H1 (cell line): Measurements from ENCODE around the gene PPID. TPM values are rescaled to one million over a fixed set of nuclear protein-coding genes. Genes with fewer than 3 reads are reported as not detected.
A peak's percentile ranks its signal among the peaks of the same experiment; 100 is the strongest.

ENCODE experiments used
- CTCF ChIA-PET: fragments of 300-600 bp; sonication (Branson Sonifier 250); formaldehyde crosslinking; loops from one replicate; lab custom pipeline; 2021; ENCODE audit not compliant: partially characterized antibody; lab: Charles Lee
- POLR2A ChIA-PET: fragments of 300-600 bp; sonication (Branson Sonifier 250); formaldehyde crosslinking; loops from one replicate; lab custom pipeline; 2021; ENCODE audit warnings: inconsistent platforms; ENCODE audit not compliant: partially characterized antibody; lab: Charles Lee
- DNase-seq, 2 experiments: peaks; one replicate each; pipeline versions ENCODE4 v3.0.0 to v3.0.0-alpha.2; 2010 to 2022; ENCODE audit warnings: low spot score in 2 of 2, low read depth in 1 of 2, mixed read lengths in 1 of 2
- FAIRE-seq: peaks from 2 replicates; lab custom pipeline; 2011; peaks lifted over from hg19 to GRCh38; lab: Jason Lieb, UNC
- H2AFZ ChIP-seq: 2 replicates; pipeline ENCODE4 v1.8.1; 2012; ENCODE audit warnings: low read length, inconsistent platforms
- H2AK5ac ChIP-seq: 2 replicates; pipeline ENCODE4 v1.6.1; 2013; ENCODE audit warnings: low read depth, low read length
- H2BK120ac ChIP-seq: replicated peaks from 2 replicates; pipeline ENCODE3; 2013; ENCODE audit warnings: low read depth, low read length, inconsistent platforms
- H2BK12ac ChIP-seq: 2 replicates; pipeline ENCODE4 v1.6.1; 2013; ENCODE audit warnings: low read depth, low read length
- H2BK15ac ChIP-seq: 2 replicates; pipeline ENCODE4 v1.6.1; 2013; ENCODE audit warnings: low read length
- H2BK20ac ChIP-seq: 2 replicates; pipeline ENCODE4 v1.6.1; 2013; ENCODE audit warnings: low read length
- H2BK5ac ChIP-seq: 2 replicates; pipeline ENCODE4 v1.6.1; 2013; ENCODE audit warnings: low read depth, low read length
- H3K14ac ChIP-seq: 2 replicates; pipeline ENCODE4 v1.6.1; 2013; ENCODE audit warnings: inconsistent platforms; ENCODE audit not compliant: insufficient read length
- H3K18ac ChIP-seq: 2 replicates; pipeline ENCODE4 v1.6.1; 2013; ENCODE audit warnings: low read length; ENCODE audit errors: extremely low read depth
- H3K23ac ChIP-seq: 2 replicates; pipeline ENCODE4 v1.6.1; 2013; ENCODE audit warnings: inconsistent platforms; ENCODE audit not compliant: insufficient read length
- H3K23me2 ChIP-seq: 2 replicates; pipeline ENCODE4 v1.6.1; 2013; ENCODE audit warnings: low read depth, low read length
- H3K27ac ChIP-seq: 2 replicates; pipeline ENCODE4 v1.6.1; 2011; ENCODE audit warnings: low read depth, low read length, inconsistent platforms
- H3K27me3 ChIP-seq, 4 experiments: replicated peaks in 1 of 4; 1 replicate in 1 of 4; 2 replicates in 3 of 4; pipeline versions ENCODE4 v1.6.1 to v1.8.1; 2011 to 2013; ENCODE audit warnings: low read length in 3 of 4, mild to moderate bottlenecking in 3 of 4, inconsistent platforms in 2 of 4, mixed read lengths in 2 of 4, moderate library complexity in 1 of 4; ENCODE audit not compliant: control insufficient read depth in 3 of 4, insufficient read depth in 3 of 4; ENCODE audit errors: extremely low read depth in 1 of 4
- H3K36me3 ChIP-seq, 4 experiments: 2 replicates each; pipeline versions ENCODE4 v1.6.1 to v1.8.1; 2011 to 2013; ENCODE audit warnings: mild to moderate bottlenecking in 4 of 4, low read length in 3 of 4, moderate library complexity in 2 of 4, control low read depth in 1 of 4, inconsistent platforms in 1 of 4; ENCODE audit not compliant: insufficient read depth in 4 of 4, control insufficient read depth in 2 of 4
- H3K4ac ChIP-seq: replicated peaks from 2 replicates; pipeline ENCODE3; 2013; ENCODE audit warnings: low read length, low read depth, mixed read lengths, inconsistent platforms; ENCODE audit not compliant: insufficient read length
- H3K4me1 ChIP-seq, 4 experiments: replicated peaks in 1 of 4; 1 replicate in 1 of 4; 2 replicates in 3 of 4; pipeline versions ENCODE4 v1.6.1 to v1.8.1; 2011 to 2013; ENCODE audit warnings: low read length in 3 of 4, inconsistent platforms in 2 of 4, mixed read lengths in 1 of 4; ENCODE audit not compliant: insufficient read depth in 4 of 4, control insufficient read depth in 3 of 4
- H3K4me2 ChIP-seq, 2 experiments: 2 replicates each; pipeline versions ENCODE4 v1.6.1 to v1.8.1; 2011 to 2013; ENCODE audit warnings: low read depth in 2 of 2, low read length in 2 of 2, control low read depth in 1 of 2, inconsistent platforms in 1 of 2, mild to moderate bottlenecking in 1 of 2; ENCODE audit not compliant: insufficient read depth in 1 of 2
- H3K4me3 ChIP-seq, 4 experiments: fragments of 200-600, 300-600 bp in 1 of 4; sonication (generic), shearing (Covaris generic), sonication (Bioruptor Twin) in 1 of 4; 2 replicates each; pipeline versions ENCODE4 v1.5.1 to v1.8.1; 2011 to 2016; ENCODE audit warnings: low read length in 4 of 4, low read depth in 3 of 4, control low read depth in 2 of 4, inconsistent platforms in 2 of 4, mild to moderate bottlenecking in 2 of 4, mixed read lengths in 1 of 4, moderate library complexity in 1 of 4; ENCODE audit not compliant: insufficient read depth in 2 of 4; ENCODE audit errors: extremely low read depth in 1 of 4
- H3K56ac ChIP-seq: replicated peaks from 2 replicates; pipeline ENCODE3; 2013; ENCODE audit warnings: low read depth, mild to moderate bottlenecking, mixed read lengths, low read length, inconsistent platforms; ENCODE audit not compliant: insufficient read length
- H3K79me1 ChIP-seq: 2 replicates; pipeline ENCODE4 v1.6.1; 2013; ENCODE audit warnings: low read depth, low read length, control low read depth
- H3K79me2 ChIP-seq, 2 experiments: 2 replicates each; pipeline versions ENCODE4 v1.6.1 to v1.8.1; 2012 to 2013; ENCODE audit warnings: low read length in 2 of 2, mild to moderate bottlenecking in 2 of 2, inconsistent platforms in 1 of 2; ENCODE audit not compliant: insufficient read depth in 2 of 2, control insufficient read depth in 1 of 2
- H3K9ac ChIP-seq, 4 experiments: replicated peaks in 1 of 4; 1 replicate in 1 of 4; 2 replicates in 3 of 4; pipeline versions ENCODE4 v1.6.1 to v1.8.1; 2011 to 2013; ENCODE audit warnings: low read depth in 3 of 4, low read length in 3 of 4, control low read depth in 2 of 4, mild to moderate bottlenecking in 2 of 4, moderate library complexity in 2 of 4, inconsistent platforms in 1 of 4; ENCODE audit errors: extremely low read depth in 1 of 4
- H3K9me3 ChIP-seq, 2 experiments: 2 replicates each; pipeline versions ENCODE4 v1.6.1 to v1.8.1; 2012 to 2013; ENCODE audit warnings: mild to moderate bottlenecking in 2 of 2, moderate library complexity in 2 of 2, control low read depth in 1 of 2, inconsistent platforms in 1 of 2, low read depth in 1 of 2, low read length in 1 of 2, mixed read lengths in 1 of 2; ENCODE audit not compliant: insufficient read depth in 2 of 2
- H4K20me1 ChIP-seq, 2 experiments: replicated peaks in 1 of 2; 2 replicates each; pipeline versions ENCODE3 to v1.8.1; 2011 to 2013; ENCODE audit warnings: inconsistent platforms in 2 of 2, low read length in 2 of 2, mild to moderate bottlenecking in 1 of 2; ENCODE audit not compliant: insufficient read depth in 2 of 2, control insufficient read depth in 1 of 2
- H4K5ac ChIP-seq: 2 replicates; pipeline ENCODE4 v1.6.1; 2013; ENCODE audit warnings: low read length, low read depth, mixed read lengths, inconsistent platforms; ENCODE audit not compliant: insufficient read length
- H4K8ac ChIP-seq: 2 replicates; pipeline ENCODE4 v1.8.0; 2013; ENCODE audit warnings: mild to moderate bottlenecking, moderate library complexity, low read length, inconsistent platforms; ENCODE audit not compliant: insufficient read depth; ENCODE audit errors: extremely low read depth
- H4K91ac ChIP-seq: replicated peaks from 2 replicates; pipeline ENCODE3; 2013; ENCODE audit warnings: low read length, mixed read lengths, inconsistent platforms; ENCODE audit not compliant: insufficient read length
- ASH2L ChIP-seq: fragments of 200-600, 300-600 bp; sonication (generic); IDR thresholded peaks from one replicate; pipeline ENCODE4 v1.7.1; 2017; ENCODE audit warnings: low read length
- BCL11A ChIP-seq, 2 experiments: IDR thresholded peaks; one replicate each; pipeline ENCODE4 v1.6.1; 2011; ENCODE audit warnings: low read depth in 2 of 2, low read length in 2 of 2, mild to moderate bottlenecking in 2 of 2
- CBX5 ChIP-seq: fragments of 300-800, 300-1000 bp; sonication (generic); IDR thresholded peaks from 2 replicates; pipeline ENCODE4 v1.7.1; 2016; ENCODE audit warnings: antibody characterized with exemption, low read length, low read depth
- CHD2 ChIP-seq: IDR thresholded peaks from 2 replicates; pipeline ENCODE4 v1.6.1; 2012; ENCODE audit warnings: low read length, improper control_type of control experiment
- EZH2 ChIP-seq: fragments of 200-600 bp; sonication (generic); IDR thresholded peaks from 2 replicates; pipeline ENCODE4 v1.7.1; 2012; ENCODE audit warnings: low read depth, mild to moderate bottlenecking, moderate library complexity, low read length, inconsistent platforms; ENCODE audit not compliant: severe bottlenecking
- HDAC2 ChIP-seq, 2 experiments: fragments of 300-600 bp in 1 of 2; sonication (generic) in 1 of 2; IDR thresholded peaks; 2 replicates each; pipeline ENCODE4 v1.6.1; 2011 to 2012; ENCODE audit warnings: low read depth in 2 of 2, low read length in 2 of 2, mild to moderate bottlenecking in 2 of 2, moderate library complexity in 2 of 2, borderline replicate concordance in 1 of 2, inconsistent platforms in 1 of 2
- NANOG ChIP-seq: IDR thresholded peaks from 2 replicates; pipeline ENCODE4 v1.6.1; 2011; ENCODE audit warnings: low read length, low read depth, mild to moderate bottlenecking, inconsistent platforms; ENCODE audit not compliant: insufficient read depth, poor library complexity, severe bottlenecking
- RFX5 ChIP-seq: IDR thresholded peaks from 2 replicates; pipeline ENCODE4 v1.6.1; 2011; ENCODE audit warnings: low read depth, low read length, improper control_type of control experiment, borderline replicate concordance
- SAP30 ChIP-seq: fragments of 300-600 bp; sonication (generic); IDR thresholded peaks from 2 replicates; pipeline ENCODE4 v1.7.1; 2012; ENCODE audit warnings: low read length, moderate library complexity, mild to moderate bottlenecking, inconsistent platforms; ENCODE audit not compliant: insufficient read depth, insufficient replicate concordance
- SIN3A ChIP-seq, 2 experiments: IDR thresholded peaks in 1 of 2; conservative IDR thresholded peaks in 1 of 2; 2 replicates each; pipeline ENCODE4 v1.6.1; 2011 to 2012; ENCODE audit warnings: low read length in 2 of 2, improper control_type of control experiment in 1 of 2, low read depth in 1 of 2, mild to moderate bottlenecking in 1 of 2
- WGBS, 2 experiments: shearing (Covaris generic) in 1 of 2; methylation state at CpG; one replicate each; pipeline versions ENCODE4 v1.1.6 to v1.1.7; 2013 to 2015; ENCODE audit warnings: low lambda C conversion rate in 2 of 2, mixed read lengths in 2 of 2, inconsistent platforms in 1 of 2, low coverage in 1 of 2, missing lambda C conversion rate in 1 of 2; ENCODE audit not compliant: insufficient replicate concordance in 2 of 2, insufficient coverage in 1 of 2, insufficient read length in 1 of 2; ENCODE audit errors: extremely low coverage in 1 of 2, missing lambda C conversion rate in 1 of 2; 5-methylcytosine and 5-hydroxymethylcytosine counted together
- polyA plus RNA-seq, 7 experiments: library from polyadenylated mRNA; depleted of rRNA in 3 of 7; stranded (reverse) in 5 of 7; unstranded in 2 of 7; fragments of >200 nt in 5 of 7; fragments of 200-250 nt in 2 of 7; gene quantifications; 1 replicate in 5 of 7; 2 replicates in 1 of 7; 4 replicates in 1 of 7; pipeline versions ENCODE4 v1.2.1 to v1.2.3, GENCODE V29; 2011 to 2013; ENCODE audit warnings: missing spikeins in 2 of 7, mixed read lengths in 2 of 7
- total RNA-seq: library from RNA; stranded (reverse); fragmentation: NEBNext Ultra II Directional; extraction: Animal tissue kit (Norgen Biotek cat#: 25700); gene quantifications from 2 replicates; pipeline ENCODE4 v1.2.1, GENCODE V29; 2021

Gene PPID
- total and polyA plus RNA-seq, 2 of the 8 experiments (the other 6 are each of a cell fraction or from before 2014, with no cell fraction given): 20.2 to 53.2 TPM

GRCh38 chr4:158769175-158769921 is 46.2 kb upstream of the PPID start:
- H2BK5ac ChIP-seq: no peak overlapping the region
- H2AK5ac ChIP-seq: no peak overlapping the region
- no peak overlapping the region for H2BK15ac ChIP-seq
- H4K91ac ChIP-seq: no peak overlapping the region
- H2BK20ac ChIP-seq: no peak overlapping the region
- no peak overlapping the region for H2BK120ac ChIP-seq
- peak overlapping the region; percentile 75 to 76 for H3K4me2 ChIP-seq
- peak overlapping the region; percentile 75; the same call in 1 of the 2 replicates for H3K18ac ChIP-seq
- H2BK12ac ChIP-seq: no peak overlapping the region; the same call in 1 of the 2 replicates
- peaks cover 0 to 2% of the 10 kb centered on the region in 2 experiments for H4K20me1 ChIP-seq
- no peak overlapping the region for H3K23ac ChIP-seq
- FAIRE-seq: no peak
- peak overlapping the region; percentile 56 to 95 (median 60) for H3K9ac ChIP-seq
- no peak overlapping the region for H3K14ac ChIP-seq
- no peak overlapping the region for H3K4ac ChIP-seq
- H3K79me2 ChIP-seq: peaks cover 0 to 10% of the 10 kb centered on the region in 2 experiments; a peak in 1 of 4 replicates
- H3K79me1 ChIP-seq: 0 out of 2 replicates have a peak, but pooled peaks cover 2% of the 10 kb centered on the region
- H3K4me3 ChIP-seq: peak overlapping the region; percentile 68 to 85 (median 80)
- peak overlapping the region; percentile 60; the same call in 1 of the 2 replicates for H4K8ac ChIP-seq
- no peak overlapping the region for H3K27ac ChIP-seq
- CTCF ChIA-PET: interaction anchor here (0.5 to 1.7 kb wide), 6 partner anchors 9 to 1785 kb away, joined by 3 to 5 read pairs (median 4); no protein-coding TSS in a partner anchor
- no peaks in the 10 kb centered on the region; a peak in 1 of 7 replicates for H3K27me3 ChIP-seq
- H3K4me1 ChIP-seq: peaks cover 0 to 5% (median 0%) of the 10 kb centered on the region in 4 experiments; a peak in 2 of 7 replicates
- H3K56ac ChIP-seq: no peak overlapping the region
- no peaks in the 10 kb centered on the region for H3K36me3 ChIP-seq
- peak overlapping the region; percentile 90; the same call in 1 of the 2 replicates for H2AFZ ChIP-seq
- POLR2A ChIA-PET: interaction anchor here (0.9 to 1.9 kb wide), 3 partner anchors 20 to 88 kb away, joined by 3 to 9 read pairs (median 5); no protein-coding TSS in a partner anchor
- DNase-seq: peak in 1 of 2 experiments; percentile 76
- H4K5ac ChIP-seq: no peak overlapping the region
- WGBS, 2 experiments: 5% methylated on average over 46 of the region's 49 CpGs; no CpG with 5 or more reads in 1 of the 2 experiments
- no peaks in the 10 kb centered on the region for H3K9me3 ChIP-seq
- H3K23me2 ChIP-seq: peaks cover 8% of the 10 kb centered on the region
- TF ChIP-seq HDAC2 (IDR thresholded peaks at IDR 0.05; ENCODE audit: borderline replicate concordance in 1 of 2, low read depth in 2 of 2, low read length in 2 of 2) (no peak), RFX5 (no peak), ASH2L (peak; percentile 58), SAP30 (peak; percentile 70), SIN3A (conservative IDR thresholded peaks at IDR 0.05 in 1 of 2, IDR thresholded peaks at IDR 0.05 in 1 of 2; ENCODE audit: low read depth in 1 of 2, low read length in 2 of 2) (peak; percentile 66 to 82; a peak in 2 of 4 replicates), CBX5 (no peak), BCL11A (IDR thresholded peaks at IDR 0.05; ENCODE audit: low read depth in 2 of 2, low read length in 2 of 2) (no peak), CHD2 (no peak), NANOG (no peak), EZH2 (no peak)
